IMR-90 (cell line): ENCODE results near the gene EVL. TPM values are rescaled to one million over a fixed set of nuclear protein-coding genes. Genes with fewer than 3 reads are reported as not detected.

ENCODE experiments used
- ATAC-seq: fragments of 200-7000 bp; cut with Tn5 transposase; 2 replicates; pipeline ENCODE4 v1.9.1; 2020; ENCODE audit warnings: low read depth, mild to moderate bottlenecking, moderate library complexity
- BruUV-seq: library from RNA; stranded (reverse); fragments of 400-500 nt; replicated peaks from 2 replicates; lab custom pipeline; 2021; lab: Mats Ljungman, UMichigan
- CTCF ChIA-PET: fragments of 300-600 bp; formaldehyde crosslinking; extraction: SDS; loops from one replicate; lab custom pipeline; 2021; ENCODE audit warnings: antibody characterized with exemption; lab: Yijun Ruan, JAX
- POLR2A ChIA-PET: fragments of 300-600 bp; sonication (Branson Sonifier 250); formaldehyde crosslinking; loops from one replicate; lab custom pipeline; 2022; ENCODE audit warnings: antibody characterized with exemption; ENCODE audit not compliant: unreplicated experiment; lab: Charles Lee
- DNase-seq: peaks from one replicate; pipeline ENCODE4 v3.0.0; 2013
- H2AFZ ChIP-seq: replicated peaks from 2 replicates; pipeline ENCODE3; 2013; ENCODE audit warnings: low read length, mild to moderate bottlenecking; ENCODE audit not compliant: poor library complexity
- H2AK5ac ChIP-seq: 2 replicates; pipeline ENCODE4 v1.6.1; 2013; ENCODE audit warnings: low read depth, low read length, inconsistent platforms
- H2AK9ac ChIP-seq: replicated peaks from 2 replicates; pipeline ENCODE3; 2013; ENCODE audit warnings: mild to moderate bottlenecking, low read depth, low read length, moderate library complexity; ENCODE audit not compliant: poor library complexity
- H2BK120ac ChIP-seq: 2 replicates; pipeline ENCODE4 v1.6.1; 2013; ENCODE audit warnings: low read depth, low read length, inconsistent platforms
- H2BK15ac ChIP-seq: 3 replicates; pipeline ENCODE4 v1.6.1; 2013; ENCODE audit warnings: low read depth, low read length, inconsistent platforms
- H2BK20ac ChIP-seq: 2 replicates; pipeline ENCODE4 v1.6.1; 2013; ENCODE audit warnings: low read depth, mild to moderate bottlenecking, inconsistent platforms, low read length, moderate library complexity
- H2BK5ac ChIP-seq: 2 replicates; pipeline ENCODE4 v1.6.1; 2013; ENCODE audit warnings: mild to moderate bottlenecking, low read depth, low read length, inconsistent platforms; ENCODE audit not compliant: poor library complexity, severe bottlenecking
- H3K14ac ChIP-seq: replicated peaks from 2 replicates; pipeline ENCODE4 v1.6.1; 2013; ENCODE audit warnings: low read depth, low read length, inconsistent platforms
- H3K18ac ChIP-seq: 2 replicates; pipeline ENCODE4 v1.6.1; 2013; ENCODE audit warnings: low read depth, low read length, control low read depth
- H3K23ac ChIP-seq: 2 replicates; pipeline ENCODE4 v1.6.1; 2013; ENCODE audit warnings: low read depth, low read length, inconsistent platforms
- H3K27ac ChIP-seq: 2 replicates; pipeline ENCODE4 v1.5.1; 2013; ENCODE audit warnings: mild to moderate bottlenecking, control low read depth, low read length; ENCODE audit not compliant: insufficient read depth
- H3K27me3 ChIP-seq: 2 replicates; pipeline ENCODE4 v1.6.1; 2013; ENCODE audit warnings: low read length; ENCODE audit not compliant: control insufficient read depth, insufficient read depth
- H3K36me3 ChIP-seq: 2 replicates; pipeline ENCODE4 v1.6.1; 2013; ENCODE audit warnings: low read length, mixed read lengths; ENCODE audit not compliant: control insufficient read depth, insufficient read depth
- H3K4ac ChIP-seq: 2 replicates; pipeline ENCODE4 v1.6.1; 2013; ENCODE audit warnings: low read depth, low read length, inconsistent platforms
- H3K4me1 ChIP-seq: 2 replicates; pipeline ENCODE4 v1.6.1; 2013; ENCODE audit warnings: low read length, mixed read lengths; ENCODE audit not compliant: control insufficient read depth, insufficient read depth
- H3K4me2 ChIP-seq: 2 replicates; pipeline ENCODE4 v1.6.1; 2013; ENCODE audit warnings: low read depth, mild to moderate bottlenecking, control low read depth, low read length, moderate library complexity
- H3K4me3 ChIP-seq: 2 replicates; pipeline ENCODE4 v1.5.1; 2013; ENCODE audit warnings: low read depth, mild to moderate bottlenecking, control low read depth, low read length, moderate library complexity; ENCODE audit not compliant: insufficient read depth
- H3K56ac ChIP-seq: 2 replicates; pipeline ENCODE4 v1.6.1; 2013; ENCODE audit warnings: low read length, inconsistent platforms; ENCODE audit not compliant: insufficient read depth; ENCODE audit errors: extremely low read depth
- H3K79me1 ChIP-seq, 2 experiments: 2 replicates each; pipeline ENCODE4 v1.6.1; 2013; ENCODE audit warnings: low read length in 2 of 2, inconsistent platforms in 1 of 2, low read depth in 1 of 2
- H3K9ac ChIP-seq: 2 replicates; pipeline ENCODE4 v1.6.1; 2013; ENCODE audit warnings: low read depth, low read length, control low read depth
- H3K9me1 ChIP-seq: 2 replicates; pipeline ENCODE4 v1.6.1; 2013; ENCODE audit warnings: low read length, inconsistent platforms; ENCODE audit not compliant: insufficient read depth
- H3K9me3 ChIP-seq: 2 replicates; pipeline ENCODE4 v1.6.1; 2013; ENCODE audit warnings: low read length; ENCODE audit not compliant: control insufficient read depth, insufficient read depth
- H4K20me1 ChIP-seq: 2 replicates; pipeline ENCODE4 v1.6.1; 2013; ENCODE audit warnings: low read length, inconsistent platforms; ENCODE audit not compliant: insufficient read depth
- H4K5ac ChIP-seq: 2 replicates; pipeline ENCODE4 v1.6.1; 2013; ENCODE audit warnings: mild to moderate bottlenecking, low read depth, low read length, control low read depth
- H4K8ac ChIP-seq, 2 experiments: 2 replicates each; pipeline ENCODE4 v1.6.1; 2013; ENCODE audit warnings: low read depth in 2 of 2, low read length in 2 of 2, control low read depth in 1 of 2, inconsistent platforms in 1 of 2
- H4K91ac ChIP-seq: 2 replicates; pipeline ENCODE4 v1.6.1; 2013; ENCODE audit warnings: low read depth, low read length, inconsistent platforms; ENCODE audit not compliant: insufficient read depth
- CHD1 ChIP-seq: IDR thresholded peaks from 2 replicates; pipeline ENCODE4 v1.6.1; 2012; ENCODE audit warnings: low read depth, low read length, improper control_type of control experiment
- MAFK ChIP-seq: IDR thresholded peaks from 2 replicates; pipeline ENCODE4 v1.6.1; 2012; ENCODE audit warnings: low read depth, low read length, improper control_type of control experiment
- NFE2L2 ChIP-seq: fragments of 150-350 bp; IDR thresholded peaks from 2 replicates; pipeline ENCODE4 v1.6.1; 2016; ENCODE audit warnings: low read depth, mild to moderate bottlenecking, low read length
- POLR2A ChIP-seq: IDR thresholded peaks from 2 replicates; pipeline ENCODE4 v1.6.1; 2012; ENCODE audit warnings: mild to moderate bottlenecking, low read depth, low read length
- RFX5 ChIP-seq: IDR thresholded peaks from 2 replicates; pipeline ENCODE4 v1.8.0; 2012; ENCODE audit warnings: low read depth, mild to moderate bottlenecking, low read length, moderate library complexity
- SMC3 ChIP-seq: fragments of 150-350 bp; IDR thresholded peaks from 2 replicates; pipeline ENCODE4 v1.6.1; 2016; ENCODE audit warnings: low read depth, mild to moderate bottlenecking, antibody characterized with exemption, low read length, moderate library complexity
- WGBS, 2 experiments: methylation state at CpG; one replicate each; pipeline versions ENCODE4 v1.1.5 to v1.1.7; 2013; ENCODE audit warnings: missing lambda C conversion rate in 2 of 2; ENCODE audit not compliant: insufficient read length in 1 of 2; ENCODE audit errors: extremely low coverage in 2 of 2; 5-methylcytosine and 5-hydroxymethylcytosine counted together
- dilution Hi-C: fragments of 300-500 bp; cut with HindIII; formaldehyde crosslinking; loops from one replicate; pipeline ENCODE4 v1.14.3; 2018; ENCODE audit warnings: low sequenced_read_pairs; ENCODE audit not compliant: unreplicated experiment
- in situ Hi-C: fragments of 300-500 bp; cut with MboI; formaldehyde crosslinking; loops from 3 replicates; pipeline ENCODE4 v1.14.3; 2019; ENCODE audit warnings: low sequenced_read_pairs, inconsistent platforms, mixed read lengths
- intact Hi-C: fragments of 100-400 bp; cut with micrococcal nuclease; formaldehyde crosslinking; loops from 2 replicates; pipeline ENCODE4 v1.10.0; 2022
- polyA plus RNA-seq, 3 experiments: library from polyadenylated mRNA; depleted of rRNA; stranded (reverse); fragments of >200 nt; gene quantifications; 2 replicates each; pipeline ENCODE4 v1.2.3, GENCODE V29; 2012; ENCODE audit warnings: low replicate concordance in 1 of 3
- total RNA-seq: library from RNA; depleted of rRNA; stranded (reverse); fragments of >200 nt; gene quantifications from 2 replicates; pipeline ENCODE4 v1.2.3, GENCODE V29; 2012
- TF ChIP-seq, protein P1 (sequence below): fragments of 150-350 bp; IDR thresholded peaks from 2 replicates; pipeline ENCODE4 v1.6.1; 2017; ENCODE audit warnings: mild to moderate bottlenecking, antibody characterized with exemption, low read length, low read depth

Gene EVL
- total and polyA plus RNA-seq, 2 of the 4 experiments (the other 2 are of a cell fraction) = 7.2 to 36.5 TPM

DNA sequence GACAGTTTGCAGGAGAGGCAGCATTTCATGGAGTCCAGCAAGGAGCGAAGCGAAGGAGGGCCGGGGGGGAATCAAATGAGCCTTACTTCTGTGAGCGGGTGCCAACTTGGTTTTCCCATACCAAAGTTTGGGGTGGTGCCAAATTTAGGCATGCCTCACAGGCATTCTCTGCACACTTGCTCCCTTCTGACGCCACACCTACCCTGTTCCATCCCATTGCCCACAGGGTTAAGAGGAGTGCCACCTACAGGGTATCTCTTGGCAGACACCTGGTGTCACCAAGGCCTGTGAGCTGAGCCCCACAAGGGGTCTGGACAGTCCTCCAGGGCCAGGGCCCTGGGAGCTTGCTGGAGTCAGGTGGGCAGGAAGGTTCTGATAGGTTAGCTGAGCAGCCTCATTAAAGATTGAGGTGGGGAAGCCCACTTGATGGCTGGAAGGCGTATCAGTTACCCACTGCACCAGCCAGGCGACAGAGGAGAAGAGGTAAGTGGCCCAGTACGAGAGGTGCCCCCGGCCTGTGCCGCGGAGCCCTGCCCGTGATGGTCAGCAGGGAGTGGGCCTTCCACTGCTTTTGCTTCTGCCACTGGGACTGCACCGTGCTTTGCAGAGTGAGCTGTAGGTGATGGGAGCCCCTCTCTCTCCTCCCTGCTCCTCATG is 49.0 kb downstream of the EVL start:
- Histone ChIP-seq H3K27me3 (no peaks in the 10 kb centered on the region), H4K8ac (no peak overlapping the region), H2BK15ac (no peak overlapping the region), H4K5ac (no peak overlapping the region), H3K9ac (no peak overlapping the region), H3K56ac (no peak overlapping the region), H2AK9ac (no peak overlapping the region), H3K4me1 (peaks cover 9% of the 10 kb centered on the region; the same call in 1 of the 2 replicates), H4K91ac (no peak overlapping the region), H2AK5ac (no peak overlapping the region), H3K4me2 (no peak overlapping the region), H3K23ac (no peak overlapping the region), H3K79me1 (0 out of 4 replicates have a peak, but pooled peaks cover 0 to 4% of the 10 kb centered on the region in 2 experiments), H3K4me3 (no peak overlapping the region), H3K36me3 (no peaks in the 10 kb centered on the region), H3K14ac (no peak overlapping the region), H2AFZ (no peak overlapping the region), H3K9me1 (peaks cover 7% of the 10 kb centered on the region; the same call in 1 of the 2 replicates), H2BK120ac (no peak overlapping the region), H4K20me1 (no peaks in the 10 kb centered on the region), H2BK20ac (no peak overlapping the region), H2BK5ac (no peak overlapping the region), H3K18ac (no peak overlapping the region), H3K9me3 (no peaks in the 10 kb centered on the region), H3K27ac (no peak overlapping the region), H3K4ac (no peak overlapping the region)
- ATAC-seq (no peak), DNase-seq (no peak)
- dilution Hi-C loops = no loop called here
- in situ Hi-C loops = loop anchor here (5.0 kb wide), 1 partner anchor 132 kb away; no protein-coding TSS in a partner anchor
- no TSS peak for BruUV-seq
- ChIA-PET POLR2A (no interaction called here), CTCF (no interaction called here)
- WGBS, 2 experiments = 100% methylated on average over 1 of the region's 13 CpGs; no CpG with 5 or more reads in 1 of the 2 experiments
- TF ChIP-seq CHD1 (no peak), MAFK (no peak), RFX5 (no peak), POLR2A (no peak), NFE2L2 (no peak), SMC3 (no peak)
- TF ChIP-seq, protein P1, sequence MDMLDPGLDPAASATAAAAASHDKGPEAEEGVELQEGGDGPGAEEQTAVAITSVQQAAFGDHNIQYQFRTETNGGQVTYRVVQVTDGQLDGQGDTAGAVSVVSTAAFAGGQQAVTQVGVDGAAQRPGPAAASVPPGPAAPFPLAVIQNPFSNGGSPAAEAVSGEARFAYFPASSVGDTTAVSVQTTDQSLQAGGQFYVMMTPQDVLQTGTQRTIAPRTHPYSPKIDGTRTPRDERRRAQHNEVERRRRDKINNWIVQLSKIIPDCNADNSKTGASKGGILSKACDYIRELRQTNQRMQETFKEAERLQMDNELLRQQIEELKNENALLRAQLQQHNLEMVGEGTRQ = no peak
- intact Hi-C loops = no loop called here
